Activated CD8-positive, alpha-beta T cell treated with anti-CD3 and anti-CD28 coated beads, Interleukin-2, amount 10 ng/mL, durations not matched to agents 7 days and 5 days (primary cell): Measurements from ENCODE around the gene BBS4. TPM values are rescaled to one million over a fixed set of nuclear protein-coding genes. Genes with fewer than 3 reads are reported as not detected.

Source experiments
- ATAC-seq: fragments of 150-1000 bp; cut with Tn5 transposase; one replicate; pipeline ENCODE4 v1.10.0; 2021; ENCODE audit warnings: moderate library complexity
- CTCF ChIA-PET: fragments of 350-600 bp; sonication (Branson Sonifier 250); formaldehyde crosslinking; loops from one replicate; lab custom pipeline; 2021; ENCODE audit warnings: antibody characterized with exemption; lab: Charles Lee
- POLR2A ChIA-PET: fragments of 350-600 bp; sonication (Branson Sonifier 250); formaldehyde crosslinking; loops from one replicate; lab custom pipeline; 2021; ENCODE audit warnings: antibody characterized with exemption; lab: Charles Lee
- DNase-seq: peaks from one replicate; pipeline ENCODE4 v3.0.0-alpha.2; 2020
- H3K27ac Mint-ChIP-seq: one replicate; pipeline ENCODE4 v1.8.0; 2021; ENCODE audit warnings: mild to moderate bottlenecking, mixed read lengths
- H3K27me3 Mint-ChIP-seq: one replicate; pipeline ENCODE4 v1.8.0; 2021; ENCODE audit warnings: low read depth, mixed read lengths
- H3K36me3 Mint-ChIP-seq: one replicate; pipeline ENCODE4 v1.8.0; 2021; ENCODE audit warnings: low read depth, mixed read lengths
- H3K4me1 Mint-ChIP-seq: one replicate; pipeline ENCODE4 v1.8.0; 2021; ENCODE audit warnings: low read depth, mixed read lengths
- H3K4me3 Mint-ChIP-seq: one replicate; pipeline ENCODE4 v1.8.0; 2021; ENCODE audit warnings: mild to moderate bottlenecking, mixed read lengths
- H3K9me3 Mint-ChIP-seq: one replicate; pipeline ENCODE4 v1.8.0; 2022; ENCODE audit warnings: mixed read lengths; ENCODE audit not compliant: insufficient read depth
- total RNA-seq, 2 experiments: library from RNA; stranded (reverse); gene quantifications; one replicate each; pipeline ENCODE4 v1.2.3, GENCODE V29; 2021

BBS4 gene
- total RNA-seq, 2 experiments from 2014 or later = 9.2 to 11.6 TPM

GRCh38 chr15:72733941-72734738, 48.1 kb downstream of the BBS4 start:
- POLR2A ChIA-PET = interaction anchor here (0.9 kb wide), 1 partner anchor 50 kb away, joined by 4 read pairs; no protein-coding TSS in a partner anchor
- Mint-ChIP-seq H3K27ac (no peak overlapping the region), H3K4me1 (peaks cover 8% of the 10 kb centered on the region), H3K36me3 (peaks cover 44% of the 10 kb centered on the region), H3K4me3 (no peak overlapping the region), H3K9me3 (no peaks in the 10 kb centered on the region), H3K27me3 (no peaks in the 10 kb centered on the region)
- ATAC-seq (no peak), DNase-seq (no peak)
- CTCF ChIA-PET = interaction anchor here (1.1 to 3.8 kb wide), 2 partner anchors 9 to 12 kb away, joined by 3 to 29 read pairs; no protein-coding TSS in a partner anchor

- H3K27ac Mint-ChIP-seq = no peak overlapping the region
- H3K9me3 Mint-ChIP-seq = no peaks in the 10 kb centered on the region
- ChIA-PET CTCF (interaction anchor here (0.7 to 3.8 kb wide), 4 partner anchors 13 to 539 kb away, joined by 3 to 29 read pairs (median 4); no protein-coding TSS in a partner anchor), POLR2A (no interaction called here)
- ATAC-seq = no peak
- no peak for DNase-seq
- no peak overlapping the region for H3K4me3 Mint-ChIP-seq
- no peaks in the 10 kb centered on the region for H3K27me3 Mint-ChIP-seq
- H3K36me3 Mint-ChIP-seq = peaks cover 52% of the 10 kb centered on the region
- peaks cover 17% of the 10 kb centered on the region for H3K4me1 Mint-ChIP-seq
These were observed 49.1 kb downstream of the BBS4 start for GRCh38 chr15:72735111-72735510.

- H3K4me1 Mint-ChIP-seq = peaks cover 36% of the 10 kb centered on the region
- peak overlapping the region; percentile 33 for H3K27ac Mint-ChIP-seq
- no peak overlapping the region for H3K4me3 Mint-ChIP-seq
These were observed 51.1 kb downstream of the BBS4 start for GRCh38 chr15:72737061-72737460.

GRCh38 chr15:72737723-72738122, 51.7 kb downstream of the BBS4 start:
- H3K27ac Mint-ChIP-seq = peak overlapping the region; percentile 33
- peaks cover 64% of the 10 kb centered on the region for H3K36me3 Mint-ChIP-seq
- no peaks in the 10 kb centered on the region for H3K9me3 Mint-ChIP-seq
- DNase-seq (no peak), ATAC-seq (no peak)
- H3K4me3 Mint-ChIP-seq = no peak overlapping the region
- ChIA-PET CTCF (interaction anchor here (0.8 kb wide), 1 partner anchor 16 kb away, joined by 3 read pairs; no protein-coding TSS in a partner anchor), POLR2A (no interaction called here)
- H3K4me1 Mint-ChIP-seq = peaks cover 38% of the 10 kb centered on the region
- no peaks in the 10 kb centered on the region for H3K27me3 Mint-ChIP-seq

More at GRCh38 chr15:72737061-72737460, 51.1 kb downstream of the BBS4 start:
- no peaks in the 10 kb centered on the region for H3K27me3 Mint-ChIP-seq
- H3K36me3 Mint-ChIP-seq = peaks cover 61% of the 10 kb centered on the region
- ATAC-seq (no peak), DNase-seq (no peak)
- ChIA-PET POLR2A (interaction anchor here (1.0 kb wide), 1 partner anchor 16 kb away, joined by 3 read pairs; no protein-coding TSS in a partner anchor), CTCF (interaction anchor here (0.9 to 3.8 kb wide), 2 partner anchors 14 kb away, joined by 4 to 29 read pairs; no protein-coding TSS in a partner anchor)
- H3K9me3 Mint-ChIP-seq = no peaks in the 10 kb centered on the region

- Mint-ChIP-seq H3K4me1 (peaks cover 35% of the 10 kb centered on the region), H3K27me3 (no peaks in the 10 kb centered on the region), H3K9me3 (no peaks in the 10 kb centered on the region), H3K36me3 (peaks cover 61% of the 10 kb centered on the region), H3K27ac (peak overlapping the region; percentile 83), H3K4me3 (peak overlapping the region; percentile 56)
- DNase-seq = no peak
- ATAC-seq = peak; percentile 76
- CTCF ChIA-PET = interaction anchor here (0.9 to 2.8 kb wide), 7 partner anchors 8 to 44 kb away, joined by 3 to 25 read pairs (median 3); no protein-coding TSS in a partner anchor
- POLR2A ChIA-PET = interaction anchor here (0.8 to 1.9 kb wide), 3 partner anchors 12 to 45 kb away, joined by 3 to 5 read pairs (median 4); no protein-coding TSS in a partner anchor
These were observed 54.2 kb downstream of the BBS4 start for GRCh38 chr15:72740219-72740618.

GRCh38 chr15:72749700-72750099, 63.7 kb downstream of the BBS4 start:
- H3K27ac Mint-ChIP-seq = no peak overlapping the region
- H3K4me3 Mint-ChIP-seq = no peak overlapping the region
- H3K27me3 Mint-ChIP-seq = no peaks in the 10 kb centered on the region
- peaks cover 44% of the 10 kb centered on the region for H3K36me3 Mint-ChIP-seq
- ATAC-seq = no peak
- ChIA-PET CTCF (interaction anchor here (1.0 to 2.6 kb wide), 4 partner anchors 14 to 27 kb away, joined by 3 to 8 read pairs (median 6); no protein-coding TSS in a partner anchor), POLR2A (no interaction called here)
- H3K9me3 Mint-ChIP-seq = no peaks in the 10 kb centered on the region
- no peak for DNase-seq
- H3K4me1 Mint-ChIP-seq = peaks cover 22% of the 10 kb centered on the region

GRCh38 chr15:72751751-72752455, 65.9 kb downstream of the BBS4 start:
- CTCF ChIA-PET = interaction anchor here (1.2 to 2.6 kb wide), 5 partner anchors 15 to 30 kb away, joined by 3 to 12 read pairs (median 4); no protein-coding TSS in a partner anchor
- Mint-ChIP-seq H3K4me3 (no peak overlapping the region), H3K9me3 (no peaks in the 10 kb centered on the region), H3K27me3 (no peaks in the 10 kb centered on the region), H3K4me1 (peaks cover 22% of the 10 kb centered on the region), H3K36me3 (peaks cover 55% of the 10 kb centered on the region), H3K27ac (peak overlapping the region; percentile 66)
- no peak for ATAC-seq
- no peak for DNase-seq
- POLR2A ChIA-PET = interaction anchor here (1.7 kb wide), 2 partner anchors 9 to 12 kb away, joined by 4 to 5 read pairs; no protein-coding TSS in a partner anchor

- ATAC-seq = no peak
- H3K27me3 Mint-ChIP-seq = no peaks in the 10 kb centered on the region
- H3K4me3 Mint-ChIP-seq = no peak overlapping the region
- ChIA-PET POLR2A (interaction anchor here (1.6 kb wide), 1 partner anchor 18 kb away, joined by 3 read pairs; no protein-coding TSS in a partner anchor), CTCF (interaction anchor here (0.7 to 1.5 kb wide), 3 partner anchors 10 to 444 kb away, joined by 3 to 10 read pairs (median 3); no protein-coding TSS in a partner anchor)
- no peak overlapping the region for H3K27ac Mint-ChIP-seq
- H3K36me3 Mint-ChIP-seq = peaks cover 64% of the 10 kb centered on the region
- H3K9me3 Mint-ChIP-seq = no peaks in the 10 kb centered on the region
- H3K4me1 Mint-ChIP-seq = peaks cover 22% of the 10 kb centered on the region
- no peak for DNase-seq
These were observed 68.1 kb downstream of the BBS4 start for GRCh38 chr15:72754096-72754495.

GRCh38 chr15:72758182-72758581, 72.2 kb downstream of the BBS4 start:
- ChIA-PET POLR2A (no interaction called here), CTCF (no interaction called here)
- Mint-ChIP-seq H3K4me3 (no peak overlapping the region), H3K27ac (no peak overlapping the region), H3K36me3 (peaks cover 80% of the 10 kb centered on the region), H3K27me3 (no peaks in the 10 kb centered on the region), H3K4me1 (peaks cover 9% of the 10 kb centered on the region), H3K9me3 (no peaks in the 10 kb centered on the region)
- no peak for DNase-seq
- ATAC-seq = no peak

- Mint-ChIP-seq H3K27ac (no peak overlapping the region), H3K9me3 (no peaks in the 10 kb centered on the region), H3K27me3 (no peaks in the 10 kb centered on the region), H3K4me1 (peaks cover 8% of the 10 kb centered on the region), H3K36me3 (peaks cover 74% of the 10 kb centered on the region), H3K4me3 (no peak overlapping the region)
- POLR2A ChIA-PET = no interaction called here
- CTCF ChIA-PET = no interaction called here
- ATAC-seq = no peak
- DNase-seq = no peak
These were observed 74.7 kb downstream of the BBS4 start for GRCh38 chr15:72760590-72761260.

- Mint-ChIP-seq H3K4me3 (no peak overlapping the region), H3K4me1 (peaks cover 8% of the 10 kb centered on the region), H3K27me3 (no peaks in the 10 kb centered on the region), H3K36me3 (peaks cover 81% of the 10 kb centered on the region), H3K27ac (no peak overlapping the region), H3K9me3 (peaks cover 17% of the 10 kb centered on the region)
- CTCF ChIA-PET = interaction anchor here (0.6 to 3.1 kb wide), 5 partner anchors 11 to 321 kb away, joined by 3 to 16 read pairs (median 3); no protein-coding TSS in a partner anchor
- POLR2A ChIA-PET = no interaction called here
- DNase-seq = no peak
- no peak for ATAC-seq
These were observed 78.6 kb downstream of the BBS4 start for GRCh38 chr15:72764656-72765055.
